H1 (cell line): ENCODE data around the gene CENPA. TPM values are rescaled to one million over a fixed set of nuclear protein-coding genes. Genes with fewer than 3 reads are reported as not detected.

Source experiments
- CTCF ChIA-PET: fragments of 300-600 bp; sonication (Branson Sonifier 250); formaldehyde crosslinking; loops from one replicate; lab custom pipeline; 2021; ENCODE audit not compliant: partially characterized antibody; lab: Charles Lee
- POLR2A ChIA-PET: fragments of 300-600 bp; sonication (Branson Sonifier 250); formaldehyde crosslinking; loops from one replicate; lab custom pipeline; 2021; ENCODE audit warnings: inconsistent platforms; ENCODE audit not compliant: partially characterized antibody; lab: Charles Lee
- DNase-seq, 2 experiments: peaks; one replicate each; pipeline versions ENCODE4 v3.0.0 to v3.0.0-alpha.2; 2010 to 2022; ENCODE audit warnings: low spot score in 2 of 2, low read depth in 1 of 2, mixed read lengths in 1 of 2
- FAIRE-seq: peaks from 2 replicates; lab custom pipeline; 2011; peaks lifted over from hg19 to GRCh38; lab: Jason Lieb, UNC
- H2AFZ ChIP-seq: 2 replicates; pipeline ENCODE4 v1.8.1; 2012; ENCODE audit warnings: low read length, inconsistent platforms
- H2AK5ac ChIP-seq: 2 replicates; pipeline ENCODE4 v1.6.1; 2013; ENCODE audit warnings: low read depth, low read length
- H2BK120ac ChIP-seq: replicated peaks from 2 replicates; pipeline ENCODE3; 2013; ENCODE audit warnings: low read depth, low read length, inconsistent platforms
- H2BK12ac ChIP-seq: 2 replicates; pipeline ENCODE4 v1.6.1; 2013; ENCODE audit warnings: low read depth, low read length
- H2BK15ac ChIP-seq: 2 replicates; pipeline ENCODE4 v1.6.1; 2013; ENCODE audit warnings: low read length
- H2BK20ac ChIP-seq: 2 replicates; pipeline ENCODE4 v1.6.1; 2013; ENCODE audit warnings: low read length
- H2BK5ac ChIP-seq: 2 replicates; pipeline ENCODE4 v1.6.1; 2013; ENCODE audit warnings: low read depth, low read length
- H3K14ac ChIP-seq: 2 replicates; pipeline ENCODE4 v1.6.1; 2013; ENCODE audit warnings: inconsistent platforms; ENCODE audit not compliant: insufficient read length
- H3K18ac ChIP-seq: 2 replicates; pipeline ENCODE4 v1.6.1; 2013; ENCODE audit warnings: low read length; ENCODE audit errors: extremely low read depth
- H3K23ac ChIP-seq: 2 replicates; pipeline ENCODE4 v1.6.1; 2013; ENCODE audit warnings: inconsistent platforms; ENCODE audit not compliant: insufficient read length
- H3K23me2 ChIP-seq: 2 replicates; pipeline ENCODE4 v1.6.1; 2013; ENCODE audit warnings: low read depth, low read length
- H3K27ac ChIP-seq: 2 replicates; pipeline ENCODE4 v1.6.1; 2011; ENCODE audit warnings: low read depth, low read length, inconsistent platforms
- H3K27me3 ChIP-seq, 4 experiments: replicated peaks in 1 of 4; 1 replicate in 1 of 4; 2 replicates in 3 of 4; pipeline versions ENCODE4 v1.6.1 to v1.8.1; 2011 to 2013; ENCODE audit warnings: low read length in 3 of 4, mild to moderate bottlenecking in 3 of 4, inconsistent platforms in 2 of 4, mixed read lengths in 2 of 4, moderate library complexity in 1 of 4; ENCODE audit not compliant: control insufficient read depth in 3 of 4, insufficient read depth in 3 of 4; ENCODE audit errors: extremely low read depth in 1 of 4
- H3K36me3 ChIP-seq, 4 experiments: 2 replicates each; pipeline versions ENCODE4 v1.6.1 to v1.8.1; 2011 to 2013; ENCODE audit warnings: mild to moderate bottlenecking in 4 of 4, low read length in 3 of 4, moderate library complexity in 2 of 4, control low read depth in 1 of 4, inconsistent platforms in 1 of 4; ENCODE audit not compliant: insufficient read depth in 4 of 4, control insufficient read depth in 2 of 4
- H3K4ac ChIP-seq: replicated peaks from 2 replicates; pipeline ENCODE3; 2013; ENCODE audit warnings: low read length, low read depth, mixed read lengths, inconsistent platforms; ENCODE audit not compliant: insufficient read length
- H3K4me1 ChIP-seq, 4 experiments: replicated peaks in 1 of 4; 1 replicate in 1 of 4; 2 replicates in 3 of 4; pipeline versions ENCODE4 v1.6.1 to v1.8.1; 2011 to 2013; ENCODE audit warnings: low read length in 3 of 4, inconsistent platforms in 2 of 4, mixed read lengths in 1 of 4; ENCODE audit not compliant: insufficient read depth in 4 of 4, control insufficient read depth in 3 of 4
- H3K4me2 ChIP-seq, 2 experiments: 2 replicates each; pipeline versions ENCODE4 v1.6.1 to v1.8.1; 2011 to 2013; ENCODE audit warnings: low read depth in 2 of 2, low read length in 2 of 2, control low read depth in 1 of 2, inconsistent platforms in 1 of 2, mild to moderate bottlenecking in 1 of 2; ENCODE audit not compliant: insufficient read depth in 1 of 2
- H3K4me3 ChIP-seq, 4 experiments: fragments of 200-600, 300-600 bp in 1 of 4; sonication (generic), shearing (Covaris generic), sonication (Bioruptor Twin) in 1 of 4; 2 replicates each; pipeline versions ENCODE4 v1.5.1 to v1.8.1; 2011 to 2016; ENCODE audit warnings: low read length in 4 of 4, low read depth in 3 of 4, control low read depth in 2 of 4, inconsistent platforms in 2 of 4, mild to moderate bottlenecking in 2 of 4, mixed read lengths in 1 of 4, moderate library complexity in 1 of 4; ENCODE audit not compliant: insufficient read depth in 2 of 4; ENCODE audit errors: extremely low read depth in 1 of 4
- H3K56ac ChIP-seq: replicated peaks from 2 replicates; pipeline ENCODE3; 2013; ENCODE audit warnings: low read depth, mild to moderate bottlenecking, mixed read lengths, low read length, inconsistent platforms; ENCODE audit not compliant: insufficient read length
- H3K79me1 ChIP-seq: 2 replicates; pipeline ENCODE4 v1.6.1; 2013; ENCODE audit warnings: low read depth, low read length, control low read depth
- H3K79me2 ChIP-seq, 2 experiments: 2 replicates each; pipeline versions ENCODE4 v1.6.1 to v1.8.1; 2012 to 2013; ENCODE audit warnings: low read length in 2 of 2, mild to moderate bottlenecking in 2 of 2, inconsistent platforms in 1 of 2; ENCODE audit not compliant: insufficient read depth in 2 of 2, control insufficient read depth in 1 of 2
- H3K9ac ChIP-seq, 4 experiments: replicated peaks in 1 of 4; 1 replicate in 1 of 4; 2 replicates in 3 of 4; pipeline versions ENCODE4 v1.6.1 to v1.8.1; 2011 to 2013; ENCODE audit warnings: low read depth in 3 of 4, low read length in 3 of 4, control low read depth in 2 of 4, mild to moderate bottlenecking in 2 of 4, moderate library complexity in 2 of 4, inconsistent platforms in 1 of 4; ENCODE audit errors: extremely low read depth in 1 of 4
- H3K9me3 ChIP-seq, 2 experiments: 2 replicates each; pipeline versions ENCODE4 v1.6.1 to v1.8.1; 2012 to 2013; ENCODE audit warnings: mild to moderate bottlenecking in 2 of 2, moderate library complexity in 2 of 2, control low read depth in 1 of 2, inconsistent platforms in 1 of 2, low read depth in 1 of 2, low read length in 1 of 2, mixed read lengths in 1 of 2; ENCODE audit not compliant: insufficient read depth in 2 of 2
- H4K20me1 ChIP-seq, 2 experiments: replicated peaks in 1 of 2; 2 replicates each; pipeline versions ENCODE3 to v1.8.1; 2011 to 2013; ENCODE audit warnings: inconsistent platforms in 2 of 2, low read length in 2 of 2, mild to moderate bottlenecking in 1 of 2; ENCODE audit not compliant: insufficient read depth in 2 of 2, control insufficient read depth in 1 of 2
- H4K5ac ChIP-seq: 2 replicates; pipeline ENCODE4 v1.6.1; 2013; ENCODE audit warnings: low read length, low read depth, mixed read lengths, inconsistent platforms; ENCODE audit not compliant: insufficient read length
- H4K8ac ChIP-seq: 2 replicates; pipeline ENCODE4 v1.8.0; 2013; ENCODE audit warnings: mild to moderate bottlenecking, moderate library complexity, low read length, inconsistent platforms; ENCODE audit not compliant: insufficient read depth; ENCODE audit errors: extremely low read depth
- H4K91ac ChIP-seq: replicated peaks from 2 replicates; pipeline ENCODE3; 2013; ENCODE audit warnings: low read length, mixed read lengths, inconsistent platforms; ENCODE audit not compliant: insufficient read length
- CEBPB ChIP-seq: IDR thresholded peaks from 2 replicates; pipeline ENCODE4 v1.6.1; 2012; ENCODE audit warnings: low read depth, low read length
- GABPA ChIP-seq: IDR thresholded peaks from 2 replicates; pipeline ENCODE4 v1.6.1; 2011; ENCODE audit warnings: mild to moderate bottlenecking, low read length, moderate library complexity, borderline replicate concordance; ENCODE audit not compliant: insufficient read depth
- NANOG ChIP-seq: IDR thresholded peaks from 2 replicates; pipeline ENCODE4 v1.6.1; 2011; ENCODE audit warnings: low read length, low read depth, mild to moderate bottlenecking, inconsistent platforms; ENCODE audit not compliant: insufficient read depth, poor library complexity, severe bottlenecking
- RNF2 ChIP-seq: fragments of 200-900, 300-1000 bp; sonication (generic); IDR thresholded peaks from 2 replicates; pipeline ENCODE4 v1.7.1; 2016; ENCODE audit warnings: borderline replicate concordance, low read depth, mild to moderate bottlenecking, antibody characterized with exemption, low read length; ENCODE audit not compliant: poor library complexity, severe bottlenecking; ENCODE audit errors: missing control alignments
- SIN3A ChIP-seq, 2 experiments: IDR thresholded peaks in 1 of 2; conservative IDR thresholded peaks in 1 of 2; 2 replicates each; pipeline ENCODE4 v1.6.1; 2011 to 2012; ENCODE audit warnings: low read length in 2 of 2, improper control_type of control experiment in 1 of 2, low read depth in 1 of 2, mild to moderate bottlenecking in 1 of 2
- TAF7 ChIP-seq: optimal IDR thresholded peaks from 2 replicates; pipeline ENCODE3; 2011; ENCODE audit warnings: low read depth, mild to moderate bottlenecking, inconsistent platforms, low read length, moderate library complexity, borderline replicate concordance
- WGBS, 2 experiments: shearing (Covaris generic) in 1 of 2; methylation state at CpG; one replicate each; pipeline versions ENCODE4 v1.1.6 to v1.1.7; 2013 to 2015; ENCODE audit warnings: low lambda C conversion rate in 2 of 2, mixed read lengths in 2 of 2, inconsistent platforms in 1 of 2, low coverage in 1 of 2, missing lambda C conversion rate in 1 of 2; ENCODE audit not compliant: insufficient replicate concordance in 2 of 2, insufficient coverage in 1 of 2, insufficient read length in 1 of 2; ENCODE audit errors: extremely low coverage in 1 of 2, missing lambda C conversion rate in 1 of 2; 5-methylcytosine and 5-hydroxymethylcytosine counted together
- polyA plus RNA-seq, 7 experiments: library from polyadenylated mRNA; depleted of rRNA in 3 of 7; stranded (reverse) in 5 of 7; unstranded in 2 of 7; fragments of >200 nt in 5 of 7; fragments of 200-250 nt in 2 of 7; gene quantifications; 1 replicate in 5 of 7; 2 replicates in 1 of 7; 4 replicates in 1 of 7; pipeline versions ENCODE4 v1.2.1 to v1.2.3, GENCODE V29; 2011 to 2013; ENCODE audit warnings: missing spikeins in 2 of 7, mixed read lengths in 2 of 7
- total RNA-seq: library from RNA; stranded (reverse); fragmentation: NEBNext Ultra II Directional; extraction: Animal tissue kit (Norgen Biotek cat#: 25700); gene quantifications from 2 replicates; pipeline ENCODE4 v1.2.1, GENCODE V29; 2021
- TF ChIP-seq, protein P1 (sequence below): IDR thresholded peaks from 2 replicates; pipeline ENCODE4 v1.6.1; 2012; ENCODE audit warnings: inconsistent platforms

Gene CENPA
- total and polyA plus RNA-seq, 2 of the 8 experiments (the other 6 are each of a cell fraction or from before 2014, with no cell fraction given), result 19.4 to 30.9 TPM

- Histone ChIP-seq H3K23ac (no peak overlapping the region), H3K4me2 (no peak overlapping the region), H3K4me3 (no peak overlapping the region), H4K8ac (no peak overlapping the region), H3K4me1 (peaks cover 0 to 16% (median 10%) of the 10 kb centered on the region in 4 experiments; a peak in 6 of 7 replicates), H2AFZ (no peak overlapping the region), H3K79me1 (no peaks in the 10 kb centered on the region; the same call in 1 of the 2 replicates), H3K14ac (no peak overlapping the region), H3K79me2 (peaks cover 0 to 2% of the 10 kb centered on the region in 2 experiments; a peak in 1 of 4 replicates), H2BK120ac (no peak overlapping the region), H4K91ac (no peak overlapping the region), H2BK12ac (0 out of 2 replicates have a peak overlapping the region, but pooled peaks have one; percentile 29), H2AK5ac (no peak overlapping the region), H4K5ac (no peak overlapping the region), H3K9me3 (no peaks in the 10 kb centered on the region), H3K18ac (no peak overlapping the region), H3K36me3 (no peaks in the 10 kb centered on the region), H2BK15ac (no peak overlapping the region), H4K20me1 (peaks cover 1 to 5% of the 10 kb centered on the region in 2 experiments), H2BK20ac (no peak overlapping the region), H3K27me3 (peaks cover 0 to 6% (median 0%) of the 10 kb centered on the region in 4 experiments; a peak in 2 of 7 replicates), H3K27ac (no peak overlapping the region), H3K23me2 (peaks cover 3% of the 10 kb centered on the region; the same call in 1 of the 2 replicates), H2BK5ac (no peak overlapping the region), H3K9ac (no peak overlapping the region), H3K56ac (no peak overlapping the region), H3K4ac (no peak overlapping the region)
- WGBS, 2 experiments, result 92% methylated on average over 10 of the region's 10 CpGs; no CpG with 5 or more reads in 1 of the 2 experiments
- ChIA-PET POLR2A (interaction anchor here (1.1 kb wide), 1 partner anchor 12 kb away, joined by 3 read pairs; no protein-coding TSS in a partner anchor), CTCF (interaction anchor here (1.1 to 1.5 kb wide), 3 partner anchors 18 to 221 kb away, joined by 3 to 5 read pairs (median 4); no protein-coding TSS in a partner anchor)
- DNase-seq (no peak), FAIRE-seq (no peak)
- TF ChIP-seq RNF2, result no peak
- TF ChIP-seq SIN3A (conservative IDR thresholded peaks at IDR 0.05 in 1 of 2, IDR thresholded peaks at IDR 0.05 in 1 of 2; ENCODE audit: low read depth in 1 of 2, low read length in 2 of 2), result no peak
- no peak for TF ChIP-seq CEBPB
- TF ChIP-seq TAF7, result no peak
- no peak for TF ChIP-seq NANOG
- TF ChIP-seq GABPA, result no peak
- TF ChIP-seq, protein P1, sequence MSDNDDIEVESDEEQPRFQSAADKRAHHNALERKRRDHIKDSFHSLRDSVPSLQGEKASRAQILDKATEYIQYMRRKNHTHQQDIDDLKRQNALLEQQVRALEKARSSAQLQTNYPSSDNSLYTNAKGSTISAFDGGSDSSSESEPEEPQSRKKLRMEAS, result no peak
Measured at GRCh38 chr2:26763019-26763418, 22.8 kb upstream of the CENPA start.
